GM23338 (cell line): ENCODE results near the gene MARCHF3. TPM values are rescaled to one million over a fixed set of nuclear protein-coding genes. Genes with fewer than 3 reads are reported as not detected.

Experiments
- ATAC-seq: fragments of 200-7000 bp; cut with Tn5 transposase; 3 replicates; pipeline ENCODE4 v1.9.1; 2020
- DNase-seq: peaks from one replicate; pipeline ENCODE4 v3.0.0-alpha.2; 2015; ENCODE audit warnings: low spot score
- H2AFZ ChIP-seq: fragments of 200-600 bp; sonication (generic); 2 replicates; pipeline ENCODE4 v1.8.0; 2016; ENCODE audit warnings: antibody characterized with exemption, mild to moderate bottlenecking, moderate library complexity
- H3F3A ChIP-seq: fragments of 200-600 bp; sonication (generic); replicated peaks from 2 replicates; pipeline ENCODE4 v1.8.0; 2017; ENCODE audit warnings: antibody characterized with exemption, mixed run types, low read depth
- H3K27ac ChIP-seq: fragments of 200-600 bp; sonication (generic); 2 replicates; pipeline ENCODE4 v1.6.1; 2016; ENCODE audit warnings: low read depth
- H3K27me3 ChIP-seq: fragments of 200-600 bp; sonication (generic); 2 replicates; pipeline ENCODE4 v1.8.0; 2016; ENCODE audit warnings: mild to moderate bottlenecking, mixed run types, moderate library complexity; ENCODE audit not compliant: insufficient read depth
- H3K36me3 ChIP-seq: fragments of 200-600 bp; sonication (generic); 2 replicates; pipeline ENCODE4 v1.8.0; 2016; ENCODE audit warnings: mild to moderate bottlenecking; ENCODE audit not compliant: insufficient read depth
- H3K4me1 ChIP-seq: fragments of 200-600 bp; sonication (generic); 2 replicates; pipeline ENCODE4 v1.8.0; 2016; ENCODE audit warnings: mild to moderate bottlenecking, moderate library complexity; ENCODE audit not compliant: insufficient read depth
- H3K4me2 ChIP-seq: fragments of 200-600 bp; sonication (generic); 2 replicates; pipeline ENCODE4 v1.7.1; 2017; ENCODE audit warnings: mixed run types
- H3K4me3 ChIP-seq: fragments of 200-600 bp; sonication (generic); 2 replicates; pipeline ENCODE4 v1.6.1; 2016; ENCODE audit warnings: mixed run types
- H3K79me2 ChIP-seq: fragments of 200-600 bp; sonication (generic); replicated peaks from 2 replicates; pipeline ENCODE4 v1.8.0; 2017; ENCODE audit warnings: mild to moderate bottlenecking; ENCODE audit not compliant: insufficient read depth
- H3K9me2 ChIP-seq: fragments of 200-600 bp; sonication (generic); 2 replicates; pipeline ENCODE4 v1.8.0; 2017; ENCODE audit not compliant: insufficient read depth
- H4K20me1 ChIP-seq: fragments of 200-600 bp; sonication (generic); replicated peaks from 2 replicates; pipeline ENCODE4 v1.8.0; 2017; ENCODE audit warnings: mild to moderate bottlenecking; ENCODE audit not compliant: insufficient read depth
- H3K27ac Mint-ChIP-seq: 2 replicates; pipeline ENCODE4 v1.8.0; 2020; ENCODE audit warnings: inconsistent platforms, mild to moderate bottlenecking, moderate library complexity, mixed read lengths
- H3K27me3 Mint-ChIP-seq: 3 replicates; pipeline ENCODE4 v1.8.0; 2022; ENCODE audit warnings: low read depth, mild to moderate bottlenecking, moderate library complexity, mixed read lengths, inconsistent platforms; ENCODE audit not compliant: insufficient read depth, poor library complexity
- H3K36me3 Mint-ChIP-seq: 3 replicates; pipeline ENCODE4 v1.8.0; 2021; ENCODE audit warnings: low read depth, mild to moderate bottlenecking, inconsistent platforms, moderate library complexity, mixed read lengths
- H3K4me1 Mint-ChIP-seq: 3 replicates; pipeline ENCODE4 v1.8.0; 2020; ENCODE audit warnings: mild to moderate bottlenecking, inconsistent platforms, mixed read lengths
- H3K4me3 Mint-ChIP-seq: 3 replicates; pipeline ENCODE4 v1.8.0; 2021; ENCODE audit warnings: moderate library complexity, mild to moderate bottlenecking, inconsistent platforms, mixed read lengths
- H3K9me3 Mint-ChIP-seq: 3 replicates; pipeline ENCODE4 v1.8.0; 2020; ENCODE audit warnings: moderate library complexity, mild to moderate bottlenecking, inconsistent platforms, mixed read lengths
- CREB1 ChIP-seq: fragments of 250-450 bp; sonication (Bioruptor Pico); IDR thresholded peaks from 2 replicates; pipeline ENCODE4 v1.5.0; 2020; ENCODE audit warnings: low read depth, mild to moderate bottlenecking, moderate library complexity
- EZH2 ChIP-seq: fragments of 200-600 bp; sonication (generic); IDR thresholded peaks from one replicate; pipeline ENCODE4 v1.8.0; 2017; ENCODE audit warnings: antibody characterized with exemption, mild to moderate bottlenecking, low read depth; ENCODE audit not compliant: unreplicated experiment
- EZH2phosphoT487 ChIP-seq: fragments of 200-600 bp; sonication (generic); IDR thresholded peaks from one replicate; pipeline ENCODE4 v1.8.1; 2018; ENCODE audit warnings: antibody characterized with exemption; ENCODE audit not compliant: unreplicated experiment
- JUNB ChIP-seq: IDR thresholded peaks from one replicate; pipeline ENCODE4 v1.6.1; 2016; ENCODE audit warnings: antibody characterized with exemption; ENCODE audit not compliant: unreplicated experiment
- NANOG ChIP-seq: IDR thresholded peaks from 2 replicates; pipeline ENCODE4 v1.6.1; 2016; ENCODE audit warnings: antibody characterized with exemption, borderline replicate concordance
- POLR2AphosphoS5 ChIP-seq: IDR thresholded peaks from 2 replicates; pipeline ENCODE4 v1.6.1; 2016; ENCODE audit warnings: antibody characterized with exemption, low read depth
- STAT1 ChIP-seq: IDR thresholded peaks from one replicate; pipeline ENCODE4 v1.6.1; 2016; ENCODE audit warnings: antibody characterized with exemption; ENCODE audit not compliant: unreplicated experiment
- ZNF114 ChIP-seq: fragments of 250-450 bp; sonication (Bioruptor Pico); IDR thresholded peaks from 2 replicates; pipeline ENCODE4 v1.5.0; 2020; ENCODE audit warnings: mild to moderate bottlenecking, moderate library complexity
- ZNF331 ChIP-seq: fragments of 250-450 bp; sonication (Bioruptor Pico); IDR thresholded peaks from 2 replicates; pipeline ENCODE4 v1.5.0; 2020; ENCODE audit warnings: low read depth, mild to moderate bottlenecking, moderate library complexity
- polyA plus RNA-seq: library from polyadenylated mRNA; unstranded; fragments of >200 nt; fragmentation: Nextera tagmentation; extraction: Ambion mirVana; gene quantifications from 2 replicates; pipeline ENCODE4 v1.2.1, GENCODE V29; 2016
- total RNA-seq: library from RNA; depleted of rRNA; stranded (reverse); fragments of >200 nt; shearing (Covaris generic); gene quantifications from 2 replicates; pipeline ENCODE4 v1.2.3, GENCODE V29; 2014
- TF ChIP-seq, protein P1 (sequence below): fragments of 250-450 bp; sonication (Bioruptor Pico); IDR thresholded peaks from 2 replicates; pipeline ENCODE4 v1.5.0; 2020; ENCODE audit warnings: mild to moderate bottlenecking, moderate library complexity
- TF ChIP-seq, protein P2 (sequence below), 2 experiments: fragments of 200-600 bp in 1 of 2; sonication (generic) in 1 of 2; conservative IDR thresholded peaks; 2 replicates each; pipeline versions ENCODE4 v1.5.1 to v1.6.1; 2016 to 2017; ENCODE audit warnings: antibody characterized with exemption in 2 of 2, low read depth in 2 of 2, mild to moderate bottlenecking in 2 of 2, moderate library complexity in 1 of 2
- TF ChIP-seq, protein P3 (sequence below): IDR thresholded peaks from one replicate; pipeline ENCODE4 v1.6.1; 2018; ENCODE audit warnings: antibody characterized with exemption; ENCODE audit not compliant: unreplicated experiment
- TF ChIP-seq, protein P4 (sequence below): IDR thresholded peaks from 2 replicates; pipeline ENCODE4 v1.6.1; 2016; ENCODE audit warnings: antibody characterized with exemption

MARCHF3 gene
- total and polyA plus RNA-seq, 2 experiments from 2014 or later = 7.0 to 12.7 TPM

DNA sequence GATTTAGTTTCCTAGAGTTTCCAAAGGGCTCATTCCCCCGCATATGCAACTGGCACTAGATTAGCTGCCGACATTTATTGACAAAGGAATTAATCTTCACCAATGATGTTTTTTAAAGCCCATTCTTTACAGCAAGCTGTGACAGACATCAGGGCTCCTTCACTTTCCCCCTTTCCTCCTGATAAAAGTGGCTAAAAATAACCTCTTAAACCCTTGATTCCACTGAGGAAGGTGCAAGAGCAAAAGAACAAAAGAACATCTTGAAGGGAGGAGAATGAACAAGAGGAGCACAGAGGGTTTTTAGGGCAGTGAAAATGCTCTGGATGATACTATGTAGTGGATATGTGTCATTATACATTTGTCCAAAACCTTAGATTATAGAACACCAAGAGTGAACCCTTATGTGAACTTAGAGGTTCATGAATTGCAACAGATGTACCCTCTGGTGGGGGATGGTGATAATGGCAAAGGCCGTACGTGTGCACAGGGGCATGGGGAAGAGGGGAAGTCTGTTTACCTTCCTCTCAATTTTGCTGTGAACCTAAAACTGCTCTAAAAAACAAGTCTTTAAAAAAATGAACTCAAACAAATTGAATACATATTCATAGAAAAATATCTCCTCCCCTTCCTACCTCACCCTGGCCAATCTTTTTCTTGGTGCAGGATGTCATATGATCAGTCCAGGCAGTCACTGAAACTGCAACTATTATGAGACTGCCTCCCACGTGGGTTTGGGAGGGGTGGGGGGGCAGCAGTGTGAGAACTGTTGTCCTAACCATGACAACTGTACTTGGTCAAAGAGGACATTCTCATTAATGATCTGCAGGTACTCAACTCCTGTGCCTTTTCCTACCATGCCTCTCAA is 83.0 kb downstream of the MARCHF3 start:
- Mint-ChIP-seq H3K9me3 (no peaks in the 10 kb centered on the region), H3K27ac (no peak overlapping the region), H3K27me3 (no peaks in the 10 kb centered on the region), H3K4me3 (no peak overlapping the region), H3K36me3 (no peaks in the 10 kb centered on the region), H3K4me1 (peaks cover 23% of the 10 kb centered on the region)
- Histone ChIP-seq H2AFZ (no peak overlapping the region), H3K36me3 (no peaks in the 10 kb centered on the region), H3K4me2 (peak overlapping the region; percentile 58), H3K9me2 (no peaks in the 10 kb centered on the region), H3F3A (no peaks in the 10 kb centered on the region), H3K4me3 (no peak overlapping the region), H4K20me1 (no peaks in the 10 kb centered on the region), H3K27me3 (no peaks in the 10 kb centered on the region), H3K79me2 (no peaks in the 10 kb centered on the region), H3K27ac (no peak overlapping the region), H3K4me1 (peaks cover 7% of the 10 kb centered on the region; the same call in 1 of the 2 replicates)
- ATAC-seq (no peak), DNase-seq (no peak)
- TF ChIP-seq, protein P1, sequence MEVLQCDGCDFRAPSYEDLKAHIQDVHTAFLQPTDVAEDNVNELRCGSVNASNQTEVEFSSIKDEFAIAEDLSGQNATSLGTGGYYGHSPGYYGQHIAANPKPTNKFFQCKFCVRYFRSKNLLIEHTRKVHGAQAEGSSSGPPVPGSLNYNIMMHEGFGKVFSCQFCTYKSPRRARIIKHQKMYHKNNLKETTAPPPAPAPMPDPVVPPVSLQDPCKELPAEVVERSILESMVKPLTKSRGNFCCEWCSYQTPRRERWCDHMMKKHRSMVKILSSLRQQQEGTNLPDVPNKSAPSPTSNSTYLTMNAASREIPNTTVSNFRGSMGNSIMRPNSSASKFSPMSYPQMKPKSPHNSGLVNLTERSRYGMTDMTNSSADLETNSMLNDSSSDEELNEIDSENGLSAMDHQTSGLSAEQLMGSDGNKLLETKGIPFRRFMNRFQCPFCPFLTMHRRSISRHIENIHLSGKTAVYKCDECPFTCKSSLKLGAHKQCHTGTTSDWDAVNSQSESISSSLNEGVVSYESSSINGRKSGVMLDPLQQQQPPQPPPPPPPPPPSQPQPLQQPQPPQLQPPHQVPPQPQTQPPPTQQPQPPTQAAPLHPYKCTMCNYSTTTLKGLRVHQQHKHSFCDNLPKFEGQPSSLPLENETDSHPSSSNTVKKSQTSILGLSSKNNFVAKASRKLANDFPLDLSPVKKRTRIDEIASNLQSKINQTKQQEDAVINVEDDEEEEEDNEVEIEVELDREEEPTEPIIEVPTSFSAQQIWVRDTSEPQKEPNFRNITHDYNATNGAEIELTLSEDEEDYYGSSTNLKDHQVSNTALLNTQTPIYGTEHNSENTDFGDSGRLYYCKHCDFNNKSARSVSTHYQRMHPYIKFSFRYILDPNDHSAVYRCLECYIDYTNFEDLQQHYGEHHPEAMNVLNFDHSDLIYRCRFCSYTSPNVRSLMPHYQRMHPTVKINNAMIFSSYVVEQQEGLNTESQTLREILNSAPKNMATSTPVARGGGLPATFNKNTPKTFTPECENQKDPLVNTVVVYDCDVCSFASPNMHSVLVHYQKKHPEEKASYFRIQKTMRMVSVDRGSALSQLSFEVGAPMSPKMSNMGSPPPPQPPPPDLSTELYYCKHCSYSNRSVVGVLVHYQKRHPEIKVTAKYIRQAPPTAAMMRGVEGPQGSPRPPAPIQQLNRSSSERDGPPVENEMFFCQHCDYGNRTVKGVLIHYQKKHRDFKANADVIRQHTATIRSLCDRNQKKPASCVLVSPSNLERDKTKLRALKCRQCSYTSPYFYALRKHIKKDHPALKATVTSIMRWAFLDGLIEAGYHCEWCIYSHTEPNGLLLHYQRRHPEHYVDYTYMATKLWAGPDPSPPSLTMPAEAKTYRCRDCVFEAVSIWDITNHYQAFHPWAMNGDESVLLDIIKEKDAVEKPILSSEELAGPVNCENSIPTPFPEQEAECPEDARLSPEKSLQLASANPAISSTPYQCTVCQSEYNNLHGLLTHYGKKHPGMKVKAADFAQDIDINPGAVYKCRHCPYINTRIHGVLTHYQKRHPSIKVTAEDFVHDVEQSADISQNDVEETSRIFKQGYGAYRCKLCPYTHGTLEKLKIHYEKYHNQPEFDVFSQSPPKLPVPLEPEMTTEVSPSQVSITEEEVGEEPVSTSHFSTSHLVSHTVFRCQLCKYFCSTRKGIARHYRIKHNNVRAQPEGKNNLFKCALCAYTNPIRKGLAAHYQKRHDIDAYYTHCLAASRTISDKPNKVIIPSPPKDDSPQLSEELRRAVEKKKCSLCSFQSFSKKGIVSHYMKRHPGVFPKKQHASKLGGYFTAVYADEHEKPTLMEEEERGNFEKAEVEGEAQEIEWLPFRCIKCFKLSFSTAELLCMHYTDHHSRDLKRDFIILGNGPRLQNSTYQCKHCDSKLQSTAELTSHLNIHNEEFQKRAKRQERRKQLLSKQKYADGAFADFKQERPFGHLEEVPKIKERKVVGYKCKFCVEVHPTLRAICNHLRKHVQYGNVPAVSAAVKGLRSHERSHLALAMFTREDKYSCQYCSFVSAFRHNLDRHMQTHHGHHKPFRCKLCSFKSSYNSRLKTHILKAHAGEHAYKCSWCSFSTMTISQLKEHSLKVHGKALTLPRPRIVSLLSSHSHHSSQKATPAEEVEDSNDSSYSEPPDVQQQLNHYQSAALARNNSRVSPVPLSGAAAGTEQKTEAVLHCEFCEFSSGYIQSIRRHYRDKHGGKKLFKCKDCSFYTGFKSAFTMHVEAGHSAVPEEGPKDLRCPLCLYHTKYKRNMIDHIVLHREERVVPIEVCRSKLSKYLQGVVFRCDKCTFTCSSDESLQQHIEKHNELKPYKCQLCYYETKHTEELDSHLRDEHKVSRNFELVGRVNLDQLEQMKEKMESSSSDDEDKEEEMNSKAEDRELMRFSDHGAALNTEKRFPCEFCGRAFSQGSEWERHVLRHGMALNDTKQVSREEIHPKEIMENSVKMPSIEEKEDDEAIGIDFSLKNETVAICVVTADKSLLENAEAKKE (CRISPR knock-in tag) = no peak
- no peak for TF ChIP-seq ZNF114
- TF ChIP-seq, protein P2, sequence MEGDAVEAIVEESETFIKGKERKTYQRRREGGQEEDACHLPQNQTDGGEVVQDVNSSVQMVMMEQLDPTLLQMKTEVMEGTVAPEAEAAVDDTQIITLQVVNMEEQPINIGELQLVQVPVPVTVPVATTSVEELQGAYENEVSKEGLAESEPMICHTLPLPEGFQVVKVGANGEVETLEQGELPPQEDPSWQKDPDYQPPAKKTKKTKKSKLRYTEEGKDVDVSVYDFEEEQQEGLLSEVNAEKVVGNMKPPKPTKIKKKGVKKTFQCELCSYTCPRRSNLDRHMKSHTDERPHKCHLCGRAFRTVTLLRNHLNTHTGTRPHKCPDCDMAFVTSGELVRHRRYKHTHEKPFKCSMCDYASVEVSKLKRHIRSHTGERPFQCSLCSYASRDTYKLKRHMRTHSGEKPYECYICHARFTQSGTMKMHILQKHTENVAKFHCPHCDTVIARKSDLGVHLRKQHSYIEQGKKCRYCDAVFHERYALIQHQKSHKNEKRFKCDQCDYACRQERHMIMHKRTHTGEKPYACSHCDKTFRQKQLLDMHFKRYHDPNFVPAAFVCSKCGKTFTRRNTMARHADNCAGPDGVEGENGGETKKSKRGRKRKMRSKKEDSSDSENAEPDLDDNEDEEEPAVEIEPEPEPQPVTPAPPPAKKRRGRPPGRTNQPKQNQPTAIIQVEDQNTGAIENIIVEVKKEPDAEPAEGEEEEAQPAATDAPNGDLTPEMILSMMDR (conservative IDR thresholded peaks at IDR 0.05; ENCODE audit: low read depth in 2 of 2) = no peak
- TF ChIP-seq NANOG = no peak
- TF ChIP-seq EZH2phosphoT487 = no peak
- no peak for TF ChIP-seq ZNF331 (CRISPR knock-in tag)
- TF ChIP-seq, protein P3, sequence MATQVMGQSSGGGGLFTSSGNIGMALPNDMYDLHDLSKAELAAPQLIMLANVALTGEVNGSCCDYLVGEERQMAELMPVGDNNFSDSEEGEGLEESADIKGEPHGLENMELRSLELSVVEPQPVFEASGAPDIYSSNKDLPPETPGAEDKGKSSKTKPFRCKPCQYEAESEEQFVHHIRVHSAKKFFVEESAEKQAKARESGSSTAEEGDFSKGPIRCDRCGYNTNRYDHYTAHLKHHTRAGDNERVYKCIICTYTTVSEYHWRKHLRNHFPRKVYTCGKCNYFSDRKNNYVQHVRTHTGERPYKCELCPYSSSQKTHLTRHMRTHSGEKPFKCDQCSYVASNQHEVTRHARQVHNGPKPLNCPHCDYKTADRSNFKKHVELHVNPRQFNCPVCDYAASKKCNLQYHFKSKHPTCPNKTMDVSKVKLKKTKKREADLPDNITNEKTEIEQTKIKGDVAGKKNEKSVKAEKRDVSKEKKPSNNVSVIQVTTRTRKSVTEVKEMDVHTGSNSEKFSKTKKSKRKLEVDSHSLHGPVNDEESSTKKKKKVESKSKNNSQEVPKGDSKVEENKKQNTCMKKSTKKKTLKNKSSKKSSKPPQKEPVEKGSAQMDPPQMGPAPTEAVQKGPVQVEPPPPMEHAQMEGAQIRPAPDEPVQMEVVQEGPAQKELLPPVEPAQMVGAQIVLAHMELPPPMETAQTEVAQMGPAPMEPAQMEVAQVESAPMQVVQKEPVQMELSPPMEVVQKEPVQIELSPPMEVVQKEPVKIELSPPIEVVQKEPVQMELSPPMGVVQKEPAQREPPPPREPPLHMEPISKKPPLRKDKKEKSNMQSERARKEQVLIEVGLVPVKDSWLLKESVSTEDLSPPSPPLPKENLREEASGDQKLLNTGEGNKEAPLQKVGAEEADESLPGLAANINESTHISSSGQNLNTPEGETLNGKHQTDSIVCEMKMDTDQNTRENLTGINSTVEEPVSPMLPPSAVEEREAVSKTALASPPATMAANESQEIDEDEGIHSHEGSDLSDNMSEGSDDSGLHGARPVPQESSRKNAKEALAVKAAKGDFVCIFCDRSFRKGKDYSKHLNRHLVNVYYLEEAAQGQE = no peak
- TF ChIP-seq JUNB = no peak
- TF ChIP-seq CREB1 (CRISPR knock-in tag) = no peak
- no peak for TF ChIP-seq STAT1
- TF ChIP-seq, protein P4, sequence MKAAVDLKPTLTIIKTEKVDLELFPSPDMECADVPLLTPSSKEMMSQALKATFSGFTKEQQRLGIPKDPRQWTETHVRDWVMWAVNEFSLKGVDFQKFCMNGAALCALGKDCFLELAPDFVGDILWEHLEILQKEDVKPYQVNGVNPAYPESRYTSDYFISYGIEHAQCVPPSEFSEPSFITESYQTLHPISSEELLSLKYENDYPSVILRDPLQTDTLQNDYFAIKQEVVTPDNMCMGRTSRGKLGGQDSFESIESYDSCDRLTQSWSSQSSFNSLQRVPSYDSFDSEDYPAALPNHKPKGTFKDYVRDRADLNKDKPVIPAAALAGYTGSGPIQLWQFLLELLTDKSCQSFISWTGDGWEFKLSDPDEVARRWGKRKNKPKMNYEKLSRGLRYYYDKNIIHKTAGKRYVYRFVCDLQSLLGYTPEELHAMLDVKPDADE = no peak
- TF ChIP-seq POLR2AphosphoS5 = no peak
- no peak for TF ChIP-seq EZH2
